HG03103 (cell line): Measurements from ENCODE around the gene DDRGK1.
"Not testable (repeated sequence)": the region's sequence is repeated elsewhere in the genome, so short reads cannot be mapped to it uniquely, and the experiment has no call there.

Experiments
- ATAC-seq: cut with Tn5 transposase; IDR thresholded peaks from one replicate; pipeline ENCODE4 v1.9.1; 2021; ENCODE audit warnings: low read depth; ENCODE audit not compliant: unreplicated experiment

DDRGK1 gene

GRCh38 chr20:3189561-3190131 lies 14.8 kb downstream of the DDRGK1 start:
- ATAC-seq: no peak

GRCh38 chr20:3188823-3189413 lies 15.6 kb downstream of the DDRGK1 start:
- no peak for ATAC-seq

GRCh38 chr20:3187861-3188260 lies 16.6 kb downstream of the DDRGK1 start:
- ATAC-seq: not testable (repeated sequence)

- ATAC-seq: no peak
Measured at GRCh38 chr20:3183896-3184612, 20.4 kb downstream of the DDRGK1 start.

- ATAC-seq: not testable (repeated sequence)
Measured at GRCh38 chr20:3182429-3182828, 22.1 kb downstream of the DDRGK1 start.

- ATAC-seq: no peak
Measured at GRCh38 chr20:3181270-3181669, 23.2 kb downstream of the DDRGK1 start.

- ATAC-seq: no peak
Measured at GRCh38 chr20:3180319-3180718, 24.2 kb downstream of the DDRGK1 start.

- ATAC-seq: no peak
Measured at GRCh38 chr20:3177746-3178485, 26.6 kb downstream of the DDRGK1 start.

- no peak for ATAC-seq
Measured at GRCh38 chr20:3175270-3175669, 29.2 kb downstream of the DDRGK1 start.

GRCh38 chr20:3174442-3175261 lies 29.8 kb downstream of the DDRGK1 start:
- ATAC-seq: no peak

- peak; percentile 82 for ATAC-seq
Measured at GRCh38 chr20:3173610-3174441, 30.7 kb downstream of the DDRGK1 start.

GRCh38 chr20:3172933-3173609 lies 31.4 kb downstream of the DDRGK1 start, which contains the start of gene LZTS3:
Gene LZTS3 (minus strand): TSS chr20:3173549. CDS start chr20:3167163, 6,386 bp downstream.
- peak; percentile 44 for ATAC-seq

GRCh38 chr20:3172126-3172932 lies 32.2 kb downstream of the DDRGK1 start:
- no peak for ATAC-seq

GRCh38 chr20:3171391-3172125 lies 32.9 kb downstream of the DDRGK1 start:
- ATAC-seq: no peak

GRCh38 chr20:3168829-3169590 lies 35.5 kb downstream of the DDRGK1 start:
- ATAC-seq: no peak

GRCh38 chr20:3168079-3168828 lies 36.2 kb downstream of the DDRGK1 start:
- no peak for ATAC-seq
